Activated CD8-positive, alpha-beta T cell treated with anti-CD3 and anti-CD28 coated beads, Interleukin-2, amount 10 ng/mL, durations not matched to agents 7 days and 5 days (primary cell): Measurements from ENCODE around the gene CNTNAP5. TPM values are rescaled to one million over a fixed set of nuclear protein-coding genes. Genes with fewer than 3 reads are reported as not detected.

Source experiments
- ATAC-seq: fragments of 150-1000 bp; cut with Tn5 transposase; one replicate; pipeline ENCODE4 v1.10.0; 2021; ENCODE audit warnings: moderate library complexity
- CTCF ChIA-PET: fragments of 350-600 bp; sonication (Branson Sonifier 250); formaldehyde crosslinking; loops from one replicate; lab custom pipeline; 2021; ENCODE audit warnings: antibody characterized with exemption; lab: Charles Lee
- POLR2A ChIA-PET: fragments of 350-600 bp; sonication (Branson Sonifier 250); formaldehyde crosslinking; loops from one replicate; lab custom pipeline; 2021; ENCODE audit warnings: antibody characterized with exemption; lab: Charles Lee
- DNase-seq: peaks from one replicate; pipeline ENCODE4 v3.0.0-alpha.2; 2020
- H3K27ac Mint-ChIP-seq: one replicate; pipeline ENCODE4 v1.8.0; 2021; ENCODE audit warnings: mild to moderate bottlenecking, mixed read lengths
- H3K27me3 Mint-ChIP-seq: one replicate; pipeline ENCODE4 v1.8.0; 2021; ENCODE audit warnings: low read depth, mixed read lengths
- H3K36me3 Mint-ChIP-seq: one replicate; pipeline ENCODE4 v1.8.0; 2021; ENCODE audit warnings: low read depth, mixed read lengths
- H3K4me1 Mint-ChIP-seq: one replicate; pipeline ENCODE4 v1.8.0; 2021; ENCODE audit warnings: low read depth, mixed read lengths
- H3K4me3 Mint-ChIP-seq: one replicate; pipeline ENCODE4 v1.8.0; 2021; ENCODE audit warnings: mild to moderate bottlenecking, mixed read lengths
- H3K9me3 Mint-ChIP-seq: one replicate; pipeline ENCODE4 v1.8.0; 2022; ENCODE audit warnings: mixed read lengths; ENCODE audit not compliant: insufficient read depth
- total RNA-seq, 2 experiments: library from RNA; stranded (reverse); gene quantifications; one replicate each; pipeline ENCODE4 v1.2.3, GENCODE V29; 2021

Gene CNTNAP5
- total RNA-seq, 2 experiments from 2014 or later, result not detected

- ATAC-seq (no peak), DNase-seq (no peak)
- Mint-ChIP-seq H3K27ac (no peak overlapping the region), H3K4me3 (no peak overlapping the region), H3K4me1 (no peaks in the 10 kb centered on the region), H3K27me3 (no peaks in the 10 kb centered on the region), H3K9me3 (no peaks in the 10 kb centered on the region), H3K36me3 (no peaks in the 10 kb centered on the region)
- POLR2A ChIA-PET, result no interaction called here
- CTCF ChIA-PET, result no interaction called here
Observed at GRCh38 chr2:124316881-124317605, 292.0 kb downstream of the CNTNAP5 start.

GRCh38 chr2:124317628-124318027 lies 292.5 kb downstream of the CNTNAP5 start:
- no peaks in the 10 kb centered on the region for H3K9me3 Mint-ChIP-seq
- CTCF ChIA-PET, result no interaction called here
- ATAC-seq (no peak), DNase-seq (no peak)
- H3K4me1 Mint-ChIP-seq, result no peaks in the 10 kb centered on the region
- no peak overlapping the region for H3K27ac Mint-ChIP-seq
- POLR2A ChIA-PET, result no interaction called here
- H3K36me3 Mint-ChIP-seq, result no peaks in the 10 kb centered on the region
- H3K27me3 Mint-ChIP-seq, result no peaks in the 10 kb centered on the region
- H3K4me3 Mint-ChIP-seq, result no peak overlapping the region

- CTCF ChIA-PET, result no interaction called here
- ATAC-seq (no peak), DNase-seq (no peak)
- Mint-ChIP-seq H3K27me3 (no peaks in the 10 kb centered on the region), H3K27ac (no peak overlapping the region), H3K4me1 (no peaks in the 10 kb centered on the region), H3K9me3 (no peaks in the 10 kb centered on the region), H3K36me3 (no peaks in the 10 kb centered on the region), H3K4me3 (no peak overlapping the region)
- POLR2A ChIA-PET, result no interaction called here
Observed at GRCh38 chr2:124318913-124319312, 293.8 kb downstream of the CNTNAP5 start.

- Mint-ChIP-seq H3K9me3 (no peaks in the 10 kb centered on the region), H3K27me3 (no peaks in the 10 kb centered on the region), H3K4me3 (no peak overlapping the region), H3K4me1 (no peaks in the 10 kb centered on the region), H3K27ac (no peak overlapping the region), H3K36me3 (no peaks in the 10 kb centered on the region)
- DNase-seq, result no peak
- ChIA-PET POLR2A (no interaction called here), CTCF (no interaction called here)
- ATAC-seq, result no peak
Observed at GRCh38 chr2:124319577-124319976, 294.5 kb downstream of the CNTNAP5 start.

- ATAC-seq, result no peak
Observed at GRCh38 chr2:124320051-124320688, 295.1 kb downstream of the CNTNAP5 start.

GRCh38 chr2:124323321-124323720 lies 298.2 kb downstream of the CNTNAP5 start:
- DNase-seq (no peak), ATAC-seq (no peak)
- ChIA-PET POLR2A (no interaction called here), CTCF (no interaction called here)
- Mint-ChIP-seq H3K27ac (no peak overlapping the region), H3K27me3 (no peaks in the 10 kb centered on the region), H3K9me3 (no peaks in the 10 kb centered on the region), H3K36me3 (no peaks in the 10 kb centered on the region), H3K4me1 (no peaks in the 10 kb centered on the region), H3K4me3 (no peak overlapping the region)

More at GRCh38 chr2:124320051-124320688, 295.1 kb downstream of the CNTNAP5 start:
- Mint-ChIP-seq H3K27ac (no peak overlapping the region), H3K36me3 (no peaks in the 10 kb centered on the region), H3K9me3 (no peaks in the 10 kb centered on the region), H3K4me3 (no peak overlapping the region), H3K4me1 (no peaks in the 10 kb centered on the region), H3K27me3 (no peaks in the 10 kb centered on the region)
- ChIA-PET POLR2A (no interaction called here), CTCF (no interaction called here)
- DNase-seq, result no peak

GRCh38 chr2:124325667-124326440 lies 300.8 kb downstream of the CNTNAP5 start:
- H3K27ac Mint-ChIP-seq, result no peak overlapping the region
- DNase-seq (no peak), ATAC-seq (no peak)
- peaks cover 6% of the 10 kb centered on the region for H3K9me3 Mint-ChIP-seq
- H3K4me1 Mint-ChIP-seq, result no peaks in the 10 kb centered on the region
- H3K4me3 Mint-ChIP-seq, result no peak overlapping the region
- ChIA-PET POLR2A (no interaction called here), CTCF (no interaction called here)
- no peaks in the 10 kb centered on the region for H3K27me3 Mint-ChIP-seq
- H3K36me3 Mint-ChIP-seq, result no peaks in the 10 kb centered on the region

- Mint-ChIP-seq H3K9me3 (peaks cover 6% of the 10 kb centered on the region), H3K27ac (no peak overlapping the region), H3K4me1 (no peaks in the 10 kb centered on the region), H3K27me3 (no peaks in the 10 kb centered on the region), H3K36me3 (no peaks in the 10 kb centered on the region), H3K4me3 (no peak overlapping the region)
- no peak for DNase-seq
- CTCF ChIA-PET, result no interaction called here
- POLR2A ChIA-PET, result no interaction called here
- ATAC-seq, result no peak
Observed at GRCh38 chr2:124327303-124327702, 302.2 kb downstream of the CNTNAP5 start.

- no peaks in the 10 kb centered on the region for H3K4me1 Mint-ChIP-seq
- H3K27ac Mint-ChIP-seq, result no peak overlapping the region
- no peaks in the 10 kb centered on the region for H3K27me3 Mint-ChIP-seq
- DNase-seq (no peak), ATAC-seq (no peak)
- H3K9me3 Mint-ChIP-seq, result peaks cover 6% of the 10 kb centered on the region
- POLR2A ChIA-PET, result no interaction called here
- no peaks in the 10 kb centered on the region for H3K36me3 Mint-ChIP-seq
- CTCF ChIA-PET, result no interaction called here
- H3K4me3 Mint-ChIP-seq, result no peak overlapping the region
Observed at GRCh38 chr2:124328397-124328796, 303.3 kb downstream of the CNTNAP5 start.

GRCh38 chr2:124333784-124334183 lies 308.7 kb downstream of the CNTNAP5 start:
- ATAC-seq, result no peak
- ChIA-PET CTCF (no interaction called here), POLR2A (no interaction called here)
- Mint-ChIP-seq H3K9me3 (peaks cover 10% of the 10 kb centered on the region), H3K36me3 (no peaks in the 10 kb centered on the region), H3K27me3 (no peaks in the 10 kb centered on the region), H3K4me1 (no peaks in the 10 kb centered on the region), H3K4me3 (no peak overlapping the region), H3K27ac (no peak overlapping the region)
- DNase-seq, result no peak

GRCh38 chr2:124335058-124335457 lies 310.0 kb downstream of the CNTNAP5 start:
- CTCF ChIA-PET, result no interaction called here
- no peaks in the 10 kb centered on the region for H3K27me3 Mint-ChIP-seq
- DNase-seq (no peak), ATAC-seq (no peak)
- POLR2A ChIA-PET, result no interaction called here
- no peak overlapping the region for H3K27ac Mint-ChIP-seq
- H3K4me1 Mint-ChIP-seq, result no peaks in the 10 kb centered on the region
- H3K4me3 Mint-ChIP-seq, result no peak overlapping the region
- H3K9me3 Mint-ChIP-seq, result peaks cover 3% of the 10 kb centered on the region
- H3K36me3 Mint-ChIP-seq, result no peaks in the 10 kb centered on the region

- ATAC-seq (no peak), DNase-seq (no peak)
- Mint-ChIP-seq H3K9me3 (peaks cover 10% of the 10 kb centered on the region), H3K27me3 (no peaks in the 10 kb centered on the region), H3K4me3 (no peak overlapping the region), H3K4me1 (no peaks in the 10 kb centered on the region), H3K27ac (no peak overlapping the region), H3K36me3 (no peaks in the 10 kb centered on the region)
- CTCF ChIA-PET, result no interaction called here
- POLR2A ChIA-PET, result no interaction called here
Observed at GRCh38 chr2:124339709-124340108, 314.6 kb downstream of the CNTNAP5 start.
